Measurements from ENCODE around the gene TRMT5. TPM values are rescaled to one million over a fixed set of nuclear protein-coding genes. Genes with fewer than 3 reads are reported as not detected.

The TRMT5 gene
- total and polyA plus RNA-seq, 9 of the 15 experiments (the other 6 are each of a cell fraction or from before 2014, with no cell fraction given), result 8.4 to 20.0 (median 15.1) TPM

GRCh38 chr14:60981633-60982455 is 965 bp upstream of the TRMT5 start (continued):
- TF ChIP-seq SMARCC2 (IDR thresholded peaks at IDR 0.05; ENCODE audit: low read depth) (no peak), U2AF1 (optimal IDR thresholded peaks at IDR 0.05; ENCODE audit: low read depth, low read length) (no peak), EP300 (IDR thresholded peaks at IDR 0.05; ENCODE audit: low read length) (peak; percentile 60), PPARD (CRISPR knock-in tag; IDR thresholded peaks at IDR 0.05) (no peak), ZBTB26 (CRISPR knock-in tag; IDR thresholded peaks at IDR 0.05) (no peak), HMBOX1 (IDR thresholded peaks at IDR 0.05) (peak; percentile 65; the same call in 1 of the 2 replicates), ZNF184 (CRISPR knock-in tag; IDR thresholded peaks at IDR 0.05) (no peak), CUX1 (CRISPR knock-in tag; IDR thresholded peaks at IDR 0.05) (no peak), CSDE1 (IDR thresholded peaks at IDR 0.05) (no peak), NR3C1 (CRISPR knock-in tag; IDR thresholded peaks at IDR 0.05) (no peak), ETS1 (conservative IDR thresholded peaks at IDR 0.05; ENCODE audit: control insufficient read depth, low read depth, low read length) (no peak), ATF2 (CRISPR knock-in tag; IDR thresholded peaks at IDR 0.05) (no peak), ARID1B (IDR thresholded peaks at IDR 0.05) (peak; percentile 52), ZNF174 (CRISPR knock-in tag; IDR thresholded peaks at IDR 0.05) (no peak), ZBTB43 (CRISPR knock-in tag; IDR thresholded peaks at IDR 0.05) (no peak), ZSCAN32 (CRISPR knock-in tag; IDR thresholded peaks at IDR 0.05) (no peak)
